H9 (cell line): ENCODE results near the gene LRP1-AS. TPM values are rescaled to one million over a fixed set of nuclear protein-coding genes. Genes with fewer than 3 reads are reported as not detected.

Experiments used
- DNase-seq: peaks from one replicate; pipeline ENCODE4 v3.0.0-alpha.2; 2017
- H2AFZ ChIP-seq: one replicate; pipeline ENCODE4 v1.6.1; 2013; ENCODE audit warnings: mild to moderate bottlenecking, low read length, control low read depth, moderate library complexity
- H2AK5ac ChIP-seq: 2 replicates; pipeline ENCODE4 v1.6.1; 2013; ENCODE audit warnings: low read length, control low read depth, mixed read lengths; ENCODE audit not compliant: insufficient read length
- H2BK120ac ChIP-seq: one replicate; pipeline ENCODE4 v1.6.1; 2013; ENCODE audit warnings: low read depth, mild to moderate bottlenecking, low read length, control low read depth, inconsistent platforms; ENCODE audit not compliant: poor library complexity, severe bottlenecking
- H2BK12ac ChIP-seq: 2 replicates; pipeline ENCODE4 v1.6.1; 2013; ENCODE audit warnings: low read length, control low read depth, mixed read lengths, low read depth; ENCODE audit not compliant: insufficient read length
- H2BK15ac ChIP-seq: 2 replicates; pipeline ENCODE4 v1.6.1; 2013; ENCODE audit warnings: low read depth, low read length, control low read depth
- H2BK20ac ChIP-seq: one replicate; pipeline ENCODE4 v1.6.1; 2013; ENCODE audit warnings: low read depth, mild to moderate bottlenecking, low read length, control low read depth, inconsistent platforms; ENCODE audit not compliant: poor library complexity, severe bottlenecking
- H2BK5ac ChIP-seq: 2 replicates; pipeline ENCODE4 v1.6.1; 2013; ENCODE audit warnings: low read length, control low read depth, mixed read lengths; ENCODE audit not compliant: insufficient read length
- H3K14ac ChIP-seq: 2 replicates; pipeline ENCODE4 v1.6.1; 2013; ENCODE audit warnings: low read length, control low read depth; ENCODE audit not compliant: insufficient read depth
- H3K18ac ChIP-seq: 2 replicates; pipeline ENCODE4 v1.6.1; 2013; ENCODE audit warnings: low read depth, mild to moderate bottlenecking, mixed read lengths, low read length, control low read depth; ENCODE audit not compliant: insufficient read length
- H3K23ac ChIP-seq: 2 replicates; pipeline ENCODE4 v1.6.1; 2013; ENCODE audit warnings: low read length, control low read depth, mixed read lengths, low read depth; ENCODE audit not compliant: insufficient read length
- H3K23me2 ChIP-seq: 2 replicates; pipeline ENCODE4 v1.6.1; 2013; ENCODE audit warnings: low read depth, mild to moderate bottlenecking, mixed read lengths, low read length, control low read depth; ENCODE audit not compliant: insufficient read length, poor library complexity, severe bottlenecking
- H3K27ac ChIP-seq: 2 replicates; pipeline ENCODE4 v1.5.1; 2013; ENCODE audit warnings: low read length, control low read depth, mixed read lengths, low read depth; ENCODE audit not compliant: insufficient read length
- H3K27me3 ChIP-seq: 2 replicates; pipeline ENCODE4 v1.6.1; 2013; ENCODE audit warnings: low read length, control low read depth, inconsistent platforms; ENCODE audit not compliant: insufficient read depth
- H3K4ac ChIP-seq: 2 replicates; pipeline ENCODE4 v1.6.1; 2013; ENCODE audit warnings: low read depth, mild to moderate bottlenecking, control low read depth, inconsistent platforms, low read length, moderate library complexity
- H3K4me1 ChIP-seq: 2 replicates; pipeline ENCODE4 v1.6.1; 2013; ENCODE audit warnings: low read length, control low read depth, inconsistent platforms; ENCODE audit not compliant: insufficient read depth
- H3K4me2 ChIP-seq: 2 replicates; pipeline ENCODE4 v1.6.1; 2013; ENCODE audit warnings: low read length, control low read depth, mixed read lengths; ENCODE audit not compliant: insufficient read length, insufficient read depth
- H3K56ac ChIP-seq: 2 replicates; pipeline ENCODE4 v1.6.1; 2013; ENCODE audit warnings: low read depth, mild to moderate bottlenecking, mixed read lengths, low read length, control low read depth; ENCODE audit not compliant: insufficient read length
- H3K79me1 ChIP-seq: 2 replicates; pipeline ENCODE4 v1.6.1; 2013; ENCODE audit warnings: low read depth, mild to moderate bottlenecking, moderate library complexity, low read length, control low read depth, inconsistent platforms; ENCODE audit not compliant: insufficient read depth, poor library complexity, severe bottlenecking
- H3K79me2 ChIP-seq: 2 replicates; pipeline ENCODE4 v1.6.1; 2013; ENCODE audit warnings: low read length, control low read depth, inconsistent platforms; ENCODE audit not compliant: insufficient read depth
- H3K9ac ChIP-seq: 2 replicates; pipeline ENCODE4 v1.6.1; 2013; ENCODE audit warnings: low read length, control low read depth, mixed read lengths; ENCODE audit not compliant: insufficient read length; ENCODE audit errors: extremely low read depth
- H3K9me3 ChIP-seq: one replicate; pipeline ENCODE4 v1.6.1; 2013; ENCODE audit warnings: low read depth, low read length, inconsistent platforms; ENCODE audit not compliant: control insufficient read depth
- H3T11ph ChIP-seq: one replicate; pipeline ENCODE4 v1.6.1; 2013; ENCODE audit warnings: mild to moderate bottlenecking, low read length, control low read depth, inconsistent platforms
- H4K20me1 ChIP-seq: one replicate; pipeline ENCODE4 v1.6.1; 2013; ENCODE audit not compliant: control insufficient read depth, insufficient read length, insufficient read depth
- H4K5ac ChIP-seq: 2 replicates; pipeline ENCODE4 v1.6.1; 2013; ENCODE audit warnings: low read depth, mild to moderate bottlenecking, mixed read lengths, low read length, control low read depth; ENCODE audit not compliant: insufficient read length
- H4K8ac ChIP-seq: replicated peaks from 2 replicates; pipeline ENCODE4 v1.6.1; 2013; ENCODE audit warnings: low read length, control low read depth, mixed read lengths, low read depth; ENCODE audit not compliant: insufficient read length
- H4K91ac ChIP-seq: 2 replicates; pipeline ENCODE4 v1.6.1; 2013; ENCODE audit warnings: low read depth, mild to moderate bottlenecking, moderate library complexity, mixed read lengths, low read length, control low read depth; ENCODE audit not compliant: insufficient read length
- H3K27ac Mint-ChIP-seq, 3 experiments: 2 replicates in 2 of 3; 3 replicates in 1 of 3; pipeline ENCODE4 v1.8.0; 2020 to 2021; ENCODE audit warnings: mixed read lengths in 3 of 3, mild to moderate bottlenecking in 1 of 3, moderate library complexity in 1 of 3
- H3K27me3 Mint-ChIP-seq: 2 replicates; pipeline ENCODE4 v1.8.0; 2021; ENCODE audit warnings: low read depth, mild to moderate bottlenecking, moderate library complexity, mixed read lengths
- H3K36me3 Mint-ChIP-seq, 3 experiments: 2 replicates in 2 of 3; 3 replicates in 1 of 3; pipeline ENCODE4 v1.8.0; 2020 to 2021; ENCODE audit warnings: low read depth in 3 of 3, mixed read lengths in 3 of 3; ENCODE audit not compliant: insufficient read depth in 1 of 3
- H3K4me1 Mint-ChIP-seq, 2 experiments: 2 replicates each; pipeline ENCODE4 v1.8.0; 2020; ENCODE audit warnings: mixed read lengths in 2 of 2
- H3K4me3 Mint-ChIP-seq, 2 experiments: 2 replicates in 1 of 2; 3 replicates in 1 of 2; pipeline ENCODE4 v1.8.0; 2020 to 2021; ENCODE audit warnings: mild to moderate bottlenecking in 2 of 2, mixed read lengths in 2 of 2, moderate library complexity in 1 of 2
- H3K9me3 Mint-ChIP-seq, 2 experiments: 2 replicates in 1 of 2; 3 replicates in 1 of 2; pipeline ENCODE4 v1.8.0; 2020; ENCODE audit warnings: mild to moderate bottlenecking in 2 of 2, mixed read lengths in 2 of 2, moderate library complexity in 1 of 2
- CTCF ChIP-seq: fragments of 200-600 bp; sonication (generic); conservative IDR thresholded peaks from 3 replicates; pipeline ENCODE4 v1.8.0; 2021; ENCODE audit warnings: antibody characterized with exemption, mild to moderate bottlenecking
- WGBS: extraction: QIAGEN DNeasy Blood & Tissue Kit; methylation state at CpG from one replicate; pipeline ENCODE4 v1.1.7; 2013; ENCODE audit warnings: missing lambda C conversion rate, low lambda C conversion rate, mixed read lengths; ENCODE audit not compliant: insufficient read length; ENCODE audit errors: extremely low coverage; 5-methylcytosine and 5-hydroxymethylcytosine counted together
- total RNA-seq: library from RNA; stranded (reverse); gene quantifications from 2 replicates; pipeline ENCODE4 v1.2.1, GENCODE V29; 2021

Gene LRP1-AS
- total RNA-seq, 1 experiment from 2014 or later: not detected

- no peak overlapping the region for H3K56ac ChIP-seq
- no peak overlapping the region for H4K5ac ChIP-seq
- H4K8ac ChIP-seq: no peak overlapping the region
- H3K4ac ChIP-seq: no peak overlapping the region
- DNase-seq: no peak
- H2AFZ ChIP-seq: no peak overlapping the region
- H3T11ph ChIP-seq: no peak overlapping the region
- Mint-ChIP-seq H3K27me3 (no peaks in the 10 kb centered on the region), H3K36me3 (peaks cover 36 to 96% (median 92%) of the 10 kb centered on the region in 3 experiments; a peak in 6 of 7 replicates), H3K27ac (peak overlapping the region in 1 of 3 experiments; percentile 18; a peak in 1 of 7 replicates), H3K4me1 (peaks cover 16 to 33% of the 10 kb centered on the region in 2 experiments), H3K4me3 (no peak overlapping the region; a peak in 2 of 5 replicates), H3K9me3 (no peaks in the 10 kb centered on the region)
- H3K9me3 ChIP-seq: no peaks in the 10 kb centered on the region
- no peak overlapping the region for H3K9ac ChIP-seq
- TF ChIP-seq CTCF: no peak
- no peak overlapping the region for H4K91ac ChIP-seq
- H3K4me1 ChIP-seq: no peaks in the 10 kb centered on the region
- H3K23me2 ChIP-seq: no peaks in the 10 kb centered on the region
- no peaks in the 10 kb centered on the region for H4K20me1 ChIP-seq
- no peak overlapping the region for H2BK15ac ChIP-seq
- H2BK12ac ChIP-seq: no peak overlapping the region
- no peak overlapping the region for H3K18ac ChIP-seq
- no peak overlapping the region for H2BK120ac ChIP-seq
- H2AK5ac ChIP-seq: no peak overlapping the region
- no peak overlapping the region for H2BK20ac ChIP-seq
- no peak overlapping the region for H3K27ac ChIP-seq
- no peak overlapping the region for H2BK5ac ChIP-seq
- no peak overlapping the region for H3K4me2 ChIP-seq
- H3K23ac ChIP-seq: no peak overlapping the region
- no CpG with 5 or more reads among the region's 10 CpGs for WGBS
- no peaks in the 10 kb centered on the region for H3K79me2 ChIP-seq
- H3K27me3 ChIP-seq: no peaks in the 10 kb centered on the region
- no peak overlapping the region for H3K14ac ChIP-seq
- no peaks in the 10 kb centered on the region for H3K79me1 ChIP-seq
Measured at GRCh38 chr12:57145460-57146059, 1.9 kb downstream of the LRP1-AS start.
